Neural progenitor cell (in vitro differentiated cells): ENCODE data around the gene IRX4. TPM values are rescaled to one million over a fixed set of nuclear protein-coding genes. Genes with fewer than 3 reads are reported as not detected.

Experiments
- DNase-seq: peaks from one replicate; pipeline ENCODE4 v3.0.0-alpha.2; 2016; ENCODE audit warnings: low spot score
- H2AFZ ChIP-seq: fragments of 200-600 bp; sonication (generic); replicated peaks from 2 replicates; pipeline ENCODE4 v1.6.1; 2016; ENCODE audit warnings: antibody characterized with exemption
- H3F3A ChIP-seq: fragments of 200-600 bp; sonication (generic); 2 replicates; pipeline ENCODE4 v1.6.1; 2016; ENCODE audit warnings: antibody characterized with exemption, low read depth
- H3K27ac ChIP-seq: fragments of 200-600 bp; sonication (generic); 2 replicates; pipeline ENCODE4 v1.5.1; 2016; ENCODE audit warnings: mild to moderate bottlenecking
- H3K27me3 ChIP-seq: fragments of 200-600 bp; sonication (generic); 2 replicates; pipeline ENCODE4 v1.6.1; 2016; ENCODE audit warnings: mild to moderate bottlenecking, moderate library complexity
- H3K36me3 ChIP-seq: fragments of 200-600 bp; sonication (generic); 2 replicates; pipeline ENCODE4 v1.5.1; 2016
- H3K4me1 ChIP-seq: fragments of 200-600 bp; sonication (generic); 2 replicates; pipeline ENCODE4 v1.6.1; 2016; ENCODE audit warnings: mixed run types
- H3K4me2 ChIP-seq: fragments of 200-600 bp; sonication (generic); 2 replicates; pipeline ENCODE4 v1.6.1; 2016
- H3K4me3 ChIP-seq: fragments of 200-600 bp; sonication (generic); 2 replicates; pipeline ENCODE4 v1.5.1; 2016
- H3K79me2 ChIP-seq: fragments of 200-600 bp; sonication (generic); 2 replicates; pipeline ENCODE4 v1.6.1; 2016; ENCODE audit warnings: low read depth
- H3K9ac ChIP-seq: fragments of 200-600 bp; sonication (generic); 2 replicates; pipeline ENCODE4 v1.6.1; 2016
- H3K9me3 ChIP-seq: fragments of 200-600 bp; sonication (generic); 2 replicates; pipeline ENCODE4 v1.5.1; 2016; ENCODE audit warnings: low read depth
- H4K20me1 ChIP-seq: fragments of 200-600 bp; sonication (generic); 2 replicates; pipeline ENCODE4 v1.6.1; 2016; ENCODE audit warnings: low read depth
- H3K27ac Mint-ChIP-seq: 3 replicates; pipeline ENCODE4 v1.8.0; 2021; ENCODE audit warnings: mixed read lengths
- H3K27me3 Mint-ChIP-seq: 2 replicates; pipeline ENCODE4 v1.8.0; 2022; ENCODE audit warnings: low read depth, mild to moderate bottlenecking, inconsistent platforms, moderate library complexity, mixed read lengths; ENCODE audit not compliant: insufficient read depth
- H3K36me3 Mint-ChIP-seq: 3 replicates; pipeline ENCODE4 v1.8.0; 2021; ENCODE audit warnings: mixed read lengths
- H3K4me1 Mint-ChIP-seq: 3 replicates; pipeline ENCODE4 v1.8.0; 2021; ENCODE audit warnings: mixed read lengths
- H3K4me3 Mint-ChIP-seq: 3 replicates; pipeline ENCODE4 v1.8.0; 2021; ENCODE audit warnings: mild to moderate bottlenecking, moderate library complexity, mixed read lengths
- H3K9me3 Mint-ChIP-seq: 3 replicates; pipeline ENCODE4 v1.8.0; 2020; ENCODE audit warnings: mixed read lengths
- CTCF ChIP-seq: fragments of 200-600 bp; sonication (generic); IDR thresholded peaks from 2 replicates; pipeline ENCODE4 v1.5.1; 2017; ENCODE audit warnings: antibody characterized with exemption, mild to moderate bottlenecking
- EZH2 ChIP-seq: fragments of 200-600 bp; sonication (generic); IDR thresholded peaks from 2 replicates; pipeline ENCODE4 v1.6.1; 2017; ENCODE audit warnings: antibody characterized with exemption, mild to moderate bottlenecking, moderate library complexity
- EZH2phosphoT487 ChIP-seq: fragments of 200-600 bp; sonication (generic); IDR thresholded peaks from 2 replicates; pipeline ENCODE4 v1.6.1; 2017; ENCODE audit warnings: antibody characterized with exemption
- total RNA-seq: library from RNA; depleted of rRNA; stranded (reverse); fragments of >200 nt; gene quantifications from 2 replicates; pipeline ENCODE4 v1.2.3, GENCODE V29; 2015; ENCODE audit warnings: low replicate concordance

IRX4 gene
- total RNA-seq, 1 donor from 2014 or later: not detected

GRCh38 chr5:1858436-1858835, 24.3 kb downstream of the IRX4 start:
- DNase-seq: no peak
- H3K27me3 Mint-ChIP-seq: peaks cover 20% of the 10 kb centered on the region
- Histone ChIP-seq H3K79me2 (no peaks in the 10 kb centered on the region), H2AFZ (no peak overlapping the region), H3K4me3 (no peak overlapping the region), H3K27me3 (peaks cover 26% of the 10 kb centered on the region), H3K4me2 (no peak overlapping the region), H3F3A (no peaks in the 10 kb centered on the region), H3K9me3 (no peaks in the 10 kb centered on the region), H3K9ac (no peak overlapping the region), H3K4me1 (no peaks in the 10 kb centered on the region), H3K27ac (no peak overlapping the region), H3K36me3 (no peaks in the 10 kb centered on the region), H4K20me1 (no peaks in the 10 kb centered on the region)
- H3K4me3 Mint-ChIP-seq: no peak overlapping the region
- H3K27ac Mint-ChIP-seq: no peak overlapping the region
- TF ChIP-seq CTCF (no peak), EZH2 (no peak), EZH2phosphoT487 (no peak)
- H3K4me1 Mint-ChIP-seq: peaks cover 17% of the 10 kb centered on the region
- H3K9me3 Mint-ChIP-seq: no peaks in the 10 kb centered on the region
- no peaks in the 10 kb centered on the region for H3K36me3 Mint-ChIP-seq

GRCh38 chr5:1857256-1857600, 25.5 kb downstream of the IRX4 start:
- no peak overlapping the region for H3K4me3 Mint-ChIP-seq
- Histone ChIP-seq H3K9ac (no peak overlapping the region), H4K20me1 (no peaks in the 10 kb centered on the region), H3K4me3 (no peak overlapping the region), H3F3A (no peaks in the 10 kb centered on the region), H3K36me3 (no peaks in the 10 kb centered on the region), H3K4me2 (no peak overlapping the region), H3K27me3 (peaks cover 36% of the 10 kb centered on the region), H3K4me1 (no peaks in the 10 kb centered on the region), H3K27ac (no peak overlapping the region), H3K9me3 (no peaks in the 10 kb centered on the region), H3K79me2 (no peaks in the 10 kb centered on the region), H2AFZ (no peak overlapping the region)
- DNase-seq: no peak
- H3K27ac Mint-ChIP-seq: peak overlapping the region; percentile 78
- no peaks in the 10 kb centered on the region for H3K36me3 Mint-ChIP-seq
- no peaks in the 10 kb centered on the region for H3K9me3 Mint-ChIP-seq
- TF ChIP-seq CTCF (no peak), EZH2 (no peak), EZH2phosphoT487 (no peak)
- H3K4me1 Mint-ChIP-seq: peaks cover 8% of the 10 kb centered on the region
- H3K27me3 Mint-ChIP-seq: peaks cover 15% of the 10 kb centered on the region

- no peaks in the 10 kb centered on the region for H3K36me3 Mint-ChIP-seq
- Histone ChIP-seq H3K4me1 (peaks cover 4% of the 10 kb centered on the region), H3K79me2 (no peaks in the 10 kb centered on the region), H3K9ac (no peak overlapping the region), H3K4me2 (no peak overlapping the region), H3K27me3 (peaks cover 41% of the 10 kb centered on the region), H3F3A (no peaks in the 10 kb centered on the region), H4K20me1 (no peaks in the 10 kb centered on the region), H3K9me3 (no peaks in the 10 kb centered on the region), H3K27ac (no peak overlapping the region), H2AFZ (no peak overlapping the region), H3K4me3 (no peak overlapping the region), H3K36me3 (no peaks in the 10 kb centered on the region)
- H3K4me3 Mint-ChIP-seq: no peak overlapping the region
- no peak for DNase-seq
- H3K27ac Mint-ChIP-seq: no peak overlapping the region
- H3K9me3 Mint-ChIP-seq: no peaks in the 10 kb centered on the region
- peaks cover 14% of the 10 kb centered on the region for H3K27me3 Mint-ChIP-seq
- H3K4me1 Mint-ChIP-seq: peaks cover 12% of the 10 kb centered on the region
- TF ChIP-seq EZH2phosphoT487: no peak
- no peak for TF ChIP-seq CTCF
- no peak for TF ChIP-seq EZH2
These were observed 26.0 kb downstream of the IRX4 start for GRCh38 chr5:1856596-1857255.
